ENCODE data around the gene TTLL5. TPM values are rescaled to one million over a fixed set of nuclear protein-coding genes. Genes with fewer than 3 reads are reported as not detected.

The TTLL5 gene
- total RNA-seq, 4 donors from 2014 or later: 32.4 to 183 (median 40.6) TPM

- Histone ChIP-seq H3K27me3 (no peaks in the 10 kb centered on the region), H3K9me3 (no peaks in the 10 kb centered on the region), H3K4me1 (no peaks in the 10 kb centered on the region), H3K27ac (no peak overlapping the region), H3K4me3 (no peak overlapping the region), H3K36me3 (no peaks in the 10 kb centered on the region)
- intact Hi-C loops (cut with DNase I; ENCODE audit: low total_unique reads): no loop called here
- DNase-seq: no peak
- no peak for TF ChIP-seq POLR2A (IDR thresholded peaks at IDR 0.05)
- TF ChIP-seq CTCF (IDR thresholded peaks at IDR 0.05): no peak
Measured at GRCh38 chr14:75640876-75641275, 20.2 kb upstream of the TTLL5 start.

- Histone ChIP-seq H3K4me1 (no peaks in the 10 kb centered on the region), H3K9me3 (no peaks in the 10 kb centered on the region), H3K27me3 (no peaks in the 10 kb centered on the region), H3K36me3 (no peaks in the 10 kb centered on the region), H3K4me3 (no peak overlapping the region), H3K27ac (no peak overlapping the region)
- no peak for TF ChIP-seq POLR2A (IDR thresholded peaks at IDR 0.05)
- TF ChIP-seq CTCF (IDR thresholded peaks at IDR 0.05): no peak
- no peak for DNase-seq
- intact Hi-C loops (cut with DNase I; ENCODE audit: low total_unique reads): no loop called here
Measured at GRCh38 chr14:75643985-75644384, 17.1 kb upstream of the TTLL5 start.

GRCh38 chr14:75645056-75645455 lies 16.0 kb upstream of the TTLL5 start:
- no peaks in the 10 kb centered on the region for H3K36me3 ChIP-seq
- no peak for DNase-seq
- TF ChIP-seq CTCF (IDR thresholded peaks at IDR 0.05) (no peak), POLR2A (IDR thresholded peaks at IDR 0.05) (no peak)

GRCh38 chr14:75646762-75647161 lies 14.3 kb upstream of the TTLL5 start:
- no peak for DNase-seq
- no peak overlapping the region for H3K4me3 ChIP-seq
- no peaks in the 10 kb centered on the region for H3K9me3 ChIP-seq
- H3K36me3 ChIP-seq: no peaks in the 10 kb centered on the region
- no peaks in the 10 kb centered on the region for H3K27me3 ChIP-seq
- intact Hi-C loops (cut with DNase I; ENCODE audit: low total_unique reads): no loop called here
- TF ChIP-seq POLR2A (IDR thresholded peaks at IDR 0.05) (no peak), CTCF (IDR thresholded peaks at IDR 0.05) (no peak)
- no peaks in the 10 kb centered on the region for H3K4me1 ChIP-seq
- H3K27ac ChIP-seq: no peak overlapping the region

More at GRCh38 chr14:75645056-75645455, 16.0 kb upstream of the TTLL5 start:
- Histone ChIP-seq H3K9me3 (no peaks in the 10 kb centered on the region), H3K4me3 (no peak overlapping the region), H3K4me1 (no peaks in the 10 kb centered on the region), H3K27ac (no peak overlapping the region), H3K27me3 (no peaks in the 10 kb centered on the region)
- intact Hi-C loops (cut with DNase I; ENCODE audit: low total_unique reads): no loop called here

GRCh38 chr14:75647640-75648039 lies 13.4 kb upstream of the TTLL5 start:
- no peak overlapping the region for H3K4me3 ChIP-seq
- no peaks in the 10 kb centered on the region for H3K27me3 ChIP-seq
- TF ChIP-seq CTCF (IDR thresholded peaks at IDR 0.05) (no peak), POLR2A (IDR thresholded peaks at IDR 0.05) (no peak)
- H3K4me1 ChIP-seq: no peaks in the 10 kb centered on the region
- no peaks in the 10 kb centered on the region for H3K36me3 ChIP-seq
- H3K27ac ChIP-seq: no peak overlapping the region
- intact Hi-C loops (cut with DNase I; ENCODE audit: low total_unique reads): no loop called here
- no peaks in the 10 kb centered on the region for H3K9me3 ChIP-seq
- DNase-seq: no peak
